ENCODE measurements around the gene ZNF622. TPM values are rescaled to one million over a fixed set of nuclear protein-coding genes. Genes with fewer than 3 reads are reported as not detected.
A peak's percentile ranks its signal among the peaks of the same experiment; 100 is the strongest.

ZNF622 gene
- total RNA-seq = 10 to 100 TPM; 20.6 to 40.7 (median 25.9) TPM

DNA sequence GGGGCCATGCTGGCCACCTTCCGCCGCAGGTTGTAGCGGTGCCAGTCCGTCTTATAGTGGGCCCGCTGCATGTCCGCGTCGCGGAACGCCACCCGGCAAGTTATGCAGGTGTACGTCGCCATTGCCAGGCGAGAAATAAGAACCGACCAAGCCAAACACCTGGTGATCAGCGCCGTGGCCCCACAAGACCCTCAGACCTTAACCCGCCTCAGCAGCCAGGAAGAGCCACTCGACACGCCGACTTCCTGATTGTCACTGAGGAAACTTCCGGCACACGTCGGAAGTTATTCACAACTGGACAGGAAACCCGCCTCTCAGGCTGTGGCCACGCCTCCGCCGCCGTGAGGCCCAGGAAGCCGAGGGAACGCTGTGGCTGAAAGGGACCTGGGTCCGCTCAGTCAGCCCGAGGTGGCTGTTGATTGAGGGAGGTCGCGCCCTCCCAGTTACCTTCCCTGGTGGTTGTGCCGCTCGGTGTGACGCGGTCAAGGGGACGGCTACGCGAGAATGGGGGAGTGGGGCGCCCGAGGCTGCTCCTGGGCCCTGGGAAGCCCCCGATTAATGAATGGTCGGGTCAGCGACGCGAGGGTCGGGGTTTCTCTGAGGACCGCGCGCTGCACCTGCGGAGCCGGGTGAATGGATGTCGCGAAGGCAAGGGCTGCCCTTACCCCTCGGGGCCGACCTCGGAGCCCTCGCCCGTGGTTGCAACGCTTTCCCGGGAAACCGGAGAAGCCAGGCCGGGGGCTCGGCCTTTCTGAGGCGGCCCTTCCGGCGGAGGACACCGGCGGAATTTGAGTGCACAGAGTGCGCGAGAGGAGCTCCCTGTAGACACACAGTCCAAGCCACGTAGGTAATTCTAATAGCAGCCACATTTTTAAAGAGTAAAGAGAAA lies at the start of gene ZNF622:
Gene ZNF622 (minus strand): TSS at position 257 of the 889 bp plus-strand sequence. CDS start 135 bp downstream, at position 122.
- TF ChIP-seq CTCF (IDR thresholded peaks at IDR 0.05) = no peak
- DNase-seq (ENCODE audit: low spot score) = peak; percentile 77
- ATAC-seq (ENCODE audit: low FRiP score) = peak; percentile 89

- TF ChIP-seq CTCF (IDR thresholded peaks at IDR 0.05) = no peak
- ATAC-seq (ENCODE audit: low FRiP score) = no peak
- no peak for DNase-seq (ENCODE audit: low spot score)
Measured at GRCh38 chr5:16510098-16510497, 44.5 kb upstream of the ZNF622 start.

- DNase-seq (ENCODE audit: low spot score) (no peak), ATAC-seq (ENCODE audit: low FRiP score) (peak; percentile 58)
- no peak for TF ChIP-seq CTCF (IDR thresholded peaks at IDR 0.05)
Measured at GRCh38 chr5:16508730-16509531, 43.3 kb upstream of the ZNF622 start.

DNA sequence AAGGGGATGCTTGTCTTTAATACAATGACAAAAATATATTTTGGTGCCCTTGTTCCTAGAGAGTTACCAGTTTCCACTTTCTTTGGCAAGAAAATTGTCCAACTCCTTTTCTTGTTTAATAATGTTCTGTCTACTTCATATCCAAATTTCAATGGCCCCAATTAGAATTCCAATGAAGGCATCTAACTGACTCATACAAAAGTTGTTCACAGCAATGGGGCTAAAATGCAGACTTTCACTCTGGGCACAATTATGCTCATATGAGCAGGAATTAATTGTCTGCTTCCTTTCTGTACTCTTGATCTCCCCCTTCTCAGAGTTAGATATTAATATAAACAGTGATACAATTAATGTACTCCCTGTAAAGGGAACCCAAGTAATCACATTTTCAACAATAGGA lies 42.1 kb upstream of the ZNF622 start:
- ATAC-seq (ENCODE audit: low FRiP score) = no peak
- DNase-seq (ENCODE audit: low spot score) = no peak
- TF ChIP-seq CTCF (IDR thresholded peaks at IDR 0.05) = no peak

DNA sequence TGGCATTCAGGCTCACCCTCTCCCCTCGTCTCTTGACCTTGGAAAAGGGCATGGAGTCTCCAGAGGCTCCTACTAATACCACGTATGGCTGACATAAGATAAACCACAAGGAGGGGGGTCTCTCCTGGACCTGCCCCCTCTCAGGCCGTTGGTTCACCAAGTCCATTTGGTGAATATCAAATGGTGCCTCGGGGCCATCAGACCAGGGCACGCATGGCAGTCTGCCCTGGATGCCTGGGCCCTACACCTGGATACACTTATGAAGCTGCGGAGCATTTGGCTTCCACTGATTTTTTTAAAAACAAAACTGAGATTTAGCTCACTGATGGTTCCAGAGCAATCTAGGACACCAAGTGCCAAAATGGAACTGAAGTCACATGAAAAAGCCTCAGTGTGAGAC lies 40.3 kb upstream of the ZNF622 start:
- TF ChIP-seq CTCF (IDR thresholded peaks at IDR 0.05) = no peak
- ATAC-seq (ENCODE audit: low FRiP score) = no peak
- no peak for DNase-seq (ENCODE audit: low spot score)

DNA sequence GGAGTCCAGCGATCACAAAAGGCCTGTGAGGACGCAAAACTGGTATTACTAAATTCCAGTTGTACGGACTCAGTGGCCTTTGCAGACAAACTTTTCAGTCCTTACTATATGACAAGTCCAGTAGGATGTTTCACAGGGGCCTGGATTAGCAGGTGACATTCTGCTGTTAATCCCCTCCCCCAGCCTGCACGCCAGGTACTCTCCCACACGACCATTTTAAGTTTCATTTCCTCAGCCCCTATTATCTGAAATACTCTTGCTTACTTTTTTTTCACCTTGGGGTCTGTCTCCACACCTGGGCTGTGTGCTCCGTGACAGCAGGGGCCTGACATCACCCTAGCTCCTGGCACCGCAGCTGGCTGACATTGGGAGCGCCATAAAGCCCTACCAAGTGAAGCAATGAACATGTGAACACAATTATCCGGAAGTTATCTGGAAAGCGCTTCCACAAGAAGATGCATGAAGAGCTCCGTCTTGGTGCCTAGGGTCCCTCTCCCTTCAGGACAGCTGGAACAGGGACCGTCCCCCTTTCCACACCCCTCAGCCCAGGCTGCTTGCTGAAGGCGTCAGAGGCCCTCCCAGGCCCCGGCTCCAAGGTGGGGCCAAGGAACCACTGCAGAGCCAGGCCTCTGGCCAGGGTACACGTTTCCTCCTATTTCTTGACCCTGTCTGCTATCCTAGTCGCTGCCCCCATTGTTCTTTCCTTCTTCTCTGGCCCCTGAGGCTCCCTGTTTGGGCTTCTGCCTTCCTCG lies 39.7 kb upstream of the ZNF622 start:
- DNase-seq (ENCODE audit: low spot score) (no peak), ATAC-seq (ENCODE audit: low FRiP score) (no peak)
- TF ChIP-seq CTCF (IDR thresholded peaks at IDR 0.05) = no peak
